ENCODE data around the gene RNU6-9. TPM values are rescaled to one million over a fixed set of nuclear protein-coding genes. Genes with fewer than 3 reads are reported as not detected.
"Not testable (repeated sequence)": the region's sequence is repeated elsewhere in the genome, so short reads cannot be mapped to it uniquely, and the experiment has no call there.

RNU6-9 gene
- total RNA-seq, 1 donor from 2014 or later, result not detected

DNA sequence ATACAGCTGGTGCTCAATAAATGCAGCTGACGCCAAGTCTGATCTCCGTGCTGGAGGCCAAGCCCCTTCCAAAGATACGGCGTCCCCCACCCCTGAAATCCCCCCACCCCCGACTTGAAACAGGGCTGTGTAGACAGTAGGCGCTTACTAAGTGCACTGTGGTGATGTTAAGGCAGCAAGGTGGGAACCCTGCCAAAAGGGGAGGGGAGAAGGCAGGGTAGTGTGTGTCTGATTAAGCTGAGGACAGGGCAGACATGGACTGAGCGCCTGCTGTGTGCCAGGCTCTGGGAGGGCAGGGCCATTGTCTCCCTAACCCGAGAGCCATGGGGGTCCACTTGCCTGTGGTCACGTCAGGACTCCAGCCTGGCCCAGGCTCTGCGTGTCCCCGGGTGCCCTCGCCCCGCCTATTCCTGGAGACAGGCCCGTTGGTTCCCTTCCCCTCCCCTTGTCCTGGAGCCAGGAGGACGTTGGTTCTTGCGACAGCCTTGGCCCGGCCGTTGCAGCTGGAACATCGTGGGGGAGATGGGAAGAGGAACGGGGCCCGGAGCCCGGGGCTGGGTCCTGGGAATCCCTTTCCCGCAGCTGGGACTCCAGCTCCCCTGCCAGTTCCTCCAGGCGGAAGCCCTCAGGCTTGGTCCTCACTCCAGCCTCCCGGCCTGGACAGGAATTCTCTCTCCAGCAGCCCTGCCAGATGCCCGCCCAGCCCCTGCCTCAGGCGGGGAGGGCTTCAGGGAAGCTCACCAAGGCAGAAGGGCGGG lies 42.9 kb upstream of the RNU6-9 start:
- no peaks in the 10 kb centered on the region for H3K36me3 ChIP-seq
- intact Hi-C loops (cut with DNase I), result no loop called here
- peaks cover 0 to 5% of the 10 kb centered on the region in 2 donors for H3K4me1 ChIP-seq
- no peaks in the 10 kb centered on the region for H3K9me3 ChIP-seq
- H3K4me3 ChIP-seq, result peak overlapping the region in 1 of 2 donors; percentile 34
- no peak for TF ChIP-seq CTCF (IDR thresholded peaks at IDR 0.05)
- peak overlapping the region; percentile 47 to 49 for H3K27ac ChIP-seq
- H3K27me3 ChIP-seq, result peaks cover 32% of the 10 kb centered on the region
- peak; percentile 59 to 93 for DNase-seq (ENCODE audit: low spot score in 2 of 2)

- no peak for TF ChIP-seq CTCF (IDR thresholded peaks at IDR 0.05)
- Histone ChIP-seq H3K9me3 (no peaks in the 10 kb centered on the region), H3K27ac (peak overlapping the region; percentile 47 to 49), H3K4me1 (peaks cover 0 to 5% of the 10 kb centered on the region in 2 donors), H3K36me3 (no peaks in the 10 kb centered on the region), H3K27me3 (peaks cover 27% of the 10 kb centered on the region), H3K4me3 (peak overlapping the region in 1 of 2 donors; percentile 34)
- DNase-seq (ENCODE audit: low spot score in 2 of 2), result no peak
- intact Hi-C loops (cut with DNase I), result no loop called here
Measured at GRCh38 chr19:850979-851335, 42.3 kb upstream of the RNU6-9 start.

DNA sequence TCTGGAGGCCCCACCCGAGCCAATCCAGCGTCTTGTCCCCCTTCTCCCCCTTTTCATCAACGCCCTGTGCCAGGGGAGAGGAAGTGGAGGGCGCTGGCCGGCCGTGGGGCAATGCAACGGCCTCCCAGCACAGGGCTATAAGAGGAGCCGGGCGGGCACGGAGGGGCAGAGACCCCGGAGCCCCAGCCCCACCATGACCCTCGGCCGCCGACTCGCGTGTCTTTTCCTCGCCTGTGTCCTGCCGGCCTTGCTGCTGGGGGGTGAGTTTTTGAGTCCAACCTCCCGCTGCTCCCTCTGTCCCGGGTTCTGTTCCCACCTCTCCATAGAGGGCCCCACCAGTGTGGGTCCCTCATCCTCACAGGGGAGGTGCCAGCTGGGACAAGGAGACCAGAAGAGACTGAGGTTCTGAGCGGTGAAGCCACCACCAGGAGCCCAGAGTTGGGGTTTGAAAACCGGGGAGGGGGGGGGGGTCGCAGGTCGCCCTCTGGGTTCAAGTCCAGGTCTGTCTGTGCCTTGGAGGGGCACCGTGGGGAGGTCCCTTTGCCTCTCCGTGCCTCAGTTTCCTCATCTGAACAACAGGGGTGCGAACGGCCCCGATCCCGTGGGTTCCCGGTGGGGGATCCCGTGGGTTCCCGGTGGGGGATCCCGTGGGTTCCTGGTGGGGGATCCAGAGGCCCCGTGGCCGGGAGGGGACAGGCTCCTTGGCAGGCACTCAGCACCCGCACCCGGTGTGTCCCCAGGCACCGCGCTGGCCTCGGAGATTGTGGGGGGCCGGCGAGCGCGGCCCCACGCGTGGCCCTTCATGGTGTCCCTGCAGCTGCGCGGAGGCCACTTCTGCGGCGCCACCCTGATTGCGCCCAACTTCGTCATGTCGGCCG lies 40.9 kb upstream of the RNU6-9 start, which contains the start of gene ELANE:
TSS of gene ELANE (plus strand) at position 168 of the 878 bp plus-strand sequence. CDS start at position 194, 26 bp downstream.
- H3K4me1 ChIP-seq, result peaks cover 0 to 5% of the 10 kb centered on the region in 2 donors
- DNase-seq (ENCODE audit: low spot score in 2 of 2), result no peak
- H3K9me3 ChIP-seq, result no peaks in the 10 kb centered on the region
- H3K27me3 ChIP-seq, result peaks cover 20% of the 10 kb centered on the region
- no peak within 1 kb of the TSS for H3K27ac ChIP-seq
- no peak for TF ChIP-seq CTCF (IDR thresholded peaks at IDR 0.05)
- intact Hi-C loops (cut with DNase I), result no loop called here
- no peaks in the 10 kb centered on the region for H3K36me3 ChIP-seq
- H3K4me3 ChIP-seq, result no peak within 1 kb of the TSS

DNA sequence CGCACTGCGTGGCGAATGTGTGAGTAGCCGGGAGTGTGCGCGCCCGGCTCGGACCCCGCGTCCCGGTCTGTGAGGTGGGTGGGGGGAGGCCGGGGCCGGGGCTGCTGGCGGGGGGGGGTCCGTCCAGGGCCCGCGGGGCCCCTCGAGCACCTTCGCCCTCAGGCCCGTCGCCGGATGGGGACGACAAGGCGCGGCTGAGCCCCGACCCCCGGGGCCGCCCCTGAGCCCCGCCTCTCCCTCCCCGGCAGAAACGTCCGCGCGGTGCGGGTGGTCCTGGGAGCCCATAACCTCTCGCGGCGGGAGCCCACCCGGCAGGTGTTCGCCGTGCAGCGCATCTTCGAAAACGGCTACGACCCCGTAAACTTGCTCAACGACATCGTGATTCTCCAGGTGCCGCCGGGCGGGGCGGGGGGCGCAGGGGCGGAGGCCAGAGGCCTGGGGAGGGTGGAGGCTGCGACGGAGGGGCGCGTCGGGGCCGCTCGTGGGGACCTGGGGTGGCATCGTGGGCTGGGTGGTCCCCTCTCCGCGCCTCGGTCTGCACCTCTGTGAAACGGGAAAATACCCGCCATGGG lies 40.2 kb upstream of the RNU6-9 start:
- DNase-seq (ENCODE audit: low spot score in 2 of 2), result no peak
- Histone ChIP-seq H3K36me3 (no peaks in the 10 kb centered on the region), H3K4me1 (peaks cover 0 to 5% of the 10 kb centered on the region in 2 donors), H3K27me3 (peaks cover 15% of the 10 kb centered on the region), H3K27ac (no peak overlapping the region), H3K9me3 (no peaks in the 10 kb centered on the region), H3K4me3 (no peak overlapping the region)
- TF ChIP-seq CTCF (IDR thresholded peaks at IDR 0.05), result no peak
- intact Hi-C loops (cut with DNase I), result no loop called here

- H3K27me3 ChIP-seq, result peaks cover 13% of the 10 kb centered on the region
Measured at GRCh38 chr19:853614-854220, 39.6 kb upstream of the RNU6-9 start.

More at GRCh38 chr19:853614-854220, 39.6 kb upstream of the RNU6-9 start:
- H3K4me3 ChIP-seq; H3K27ac ChIP-seq; H3K4me1 ChIP-seq; H3K36me3 ChIP-seq; intact Hi-C loops (cut with DNase I); H3K9me3 ChIP-seq; DNase-seq (ENCODE audit: low spot score in 2 of 2): not testable (repeated sequence)

Measured in ascending aorta (tissue), 2 donors.